ELF-1 (cell line): ENCODE measurements around the gene MRNIP.

ENCODE experiments used
- DNase-seq: peaks from one replicate; pipeline ENCODE4 v3.0.0-alpha.2; 2016; ENCODE audit warnings: low read depth, low spot score

The MRNIP gene

GRCh38 chr5:179821298-179822058 is 37.1 kb downstream of the MRNIP start:
- peak; percentile 86 for DNase-seq

GRCh38 chr5:179820483-179821297 is 37.9 kb downstream of the MRNIP start, which contains the start of gene SQSTM1:
TSS of gene SQSTM1 (plus strand) at chr5:179820905. CDS start at chr5:179820937, 32 bp downstream.
- peak; percentile 76 for DNase-seq

- DNase-seq: peak; percentile 44
These were observed 38.5 kb downstream of the MRNIP start for GRCh38 chr5:179820127-179820482.

GRCh38 chr5:179819296-179820126 is 39.1 kb downstream of the MRNIP start:
- DNase-seq: peak; percentile 90

GRCh38 chr5:179818746-179819295 is 39.8 kb downstream of the MRNIP start:
- DNase-seq: peak; percentile 82

GRCh38 chr5:179817890-179818745 is 40.5 kb downstream of the MRNIP start:
- peak; percentile 25 for DNase-seq

GRCh38 chr5:179817470-179817840 is 41.2 kb downstream of the MRNIP start:
- no peak for DNase-seq

- DNase-seq: no peak
These were observed 41.7 kb downstream of the MRNIP start for GRCh38 chr5:179816796-179817469.

- DNase-seq: no peak
These were observed 42.2 kb downstream of the MRNIP start for GRCh38 chr5:179816401-179816795.

- no peak for DNase-seq
These were observed 42.9 kb downstream of the MRNIP start for GRCh38 chr5:179815491-179816249.

GRCh38 chr5:179814090-179814489 is 44.5 kb downstream of the MRNIP start:
- no peak for DNase-seq

- no peak for DNase-seq
These were observed 45.5 kb downstream of the MRNIP start for GRCh38 chr5:179812997-179813607.

- DNase-seq: peak; percentile 3
These were observed 46.3 kb downstream of the MRNIP start for GRCh38 chr5:179812135-179812825.

GRCh38 chr5:179806250-179807048 is 52.2 kb downstream of the MRNIP start, which contains the start of gene MGAT4B:
TSS of gene MGAT4B (minus strand) at chr5:179806866. CDS start at chr5:179806583, 283 bp downstream.
- DNase-seq: peak; percentile 58

- DNase-seq: peak; percentile 44
These were observed 52.9 kb downstream of the MRNIP start for GRCh38 chr5:179805529-179806249.

- no peak for DNase-seq
These were observed 53.5 kb downstream of the MRNIP start for GRCh38 chr5:179805070-179805528.

GRCh38 chr5:179804555-179804947 is 54.1 kb downstream of the MRNIP start:
- DNase-seq: no peak
